ENCODE data around the gene SFXN2.

- TF ChIP-seq CTCF (conservative IDR thresholded peaks at IDR 0.05): no peak
- no peak for TF ChIP-seq EZH2 (IDR thresholded peaks at IDR 0.05; ENCODE audit: low read depth)
These were observed 2.3 kb upstream of the SFXN2 start for GRCh38 chr10:102712089-102712488.

All from PC-9 (cell line).